ENCODE results near the gene CNTNAP3. TPM values are rescaled to one million over a fixed set of nuclear protein-coding genes. Genes with fewer than 3 reads are reported as not detected.
"Not testable (repeated sequence)": the region's sequence is repeated elsewhere in the genome, so short reads cannot be mapped to it uniquely, and the experiment has no call there.

CNTNAP3 gene
- total RNA-seq (10 to 100 TPM in 1 of 2 donors, 1 to 10 TPM in 1; 7.5 to 10.6 TPM), polyA plus RNA-seq (1 to 10 TPM in 1 of 2 donors, under 1 TPM in 1; 0.94 to 1.5 TPM)
- long read RNA-seq, donor 1, full-length matches to known transcripts = 1 of 1 reads
- long read RNA-seq, donor 1, partial matches to known transcripts = 0 of 1 reads
- long read RNA-seq, donor 1, other reads (novel, unspliced or antisense) = 0 of 1 reads
- long read RNA-seq, donor 2 = 0 reads
- long read RNA-seq, donor 3 = 0 reads
- long read RNA-seq, donor 4, partial matches to known transcripts = 0 of 1 reads
- long read RNA-seq, donor 4, other reads (novel, unspliced or antisense) = 0 of 1 reads
- long read RNA-seq, donor 5 = 0 reads

GRCh38 chr9:39287980-39288379 is at the start of gene CNTNAP3:
Gene CNTNAP3 (minus strand): TSS chr9:39288167. CDS start chr9:39288064, 103 bp downstream.
- H3K27me3 ChIP-seq (ENCODE audit: control insufficient read depth in 3 of 3, insufficient read depth in 3 of 3, low read length in 2 of 3); ATAC-seq (ENCODE audit: insufficient read depth, low FRiP score): not testable (repeated sequence)
- WGBS, 2 donors = 0% methylated on average over 11 of the region's 42 CpGs; no CpG with 5 or more reads in 1 of the 2 donors

DNA sequence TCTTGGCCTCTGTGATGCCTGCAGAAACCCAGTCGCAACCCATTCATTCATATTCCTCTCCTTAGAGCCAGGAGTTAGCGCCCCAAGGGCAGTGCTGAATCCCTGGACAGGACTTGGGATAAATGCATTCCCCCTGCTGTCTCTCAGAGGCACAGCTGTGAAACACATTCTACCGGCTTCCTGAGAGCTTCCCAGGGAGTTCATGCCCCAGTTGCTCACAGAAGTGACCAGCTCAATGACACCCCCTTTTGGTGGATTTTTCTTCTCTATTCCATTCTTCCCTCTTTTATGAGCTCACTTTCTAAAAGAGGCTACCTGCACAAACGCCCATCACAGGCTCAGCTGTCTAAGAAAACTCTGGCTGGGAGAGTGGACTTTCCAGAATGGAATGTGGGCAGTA is 8.0 kb downstream of the CNTNAP3 start:
- not testable (repeated sequence) for H3K27me3 ChIP-seq (ENCODE audit: control insufficient read depth in 3 of 3, insufficient read depth in 3 of 3, low read length in 2 of 3); ATAC-seq (ENCODE audit: insufficient read depth, low FRiP score); H3K36me3 ChIP-seq (ENCODE audit: control insufficient read depth in 4 of 4, insufficient read depth in 4 of 4, low read length in 4 of 4); H3K4me3 ChIP-seq; H3K9ac ChIP-seq (ENCODE audit: insufficient read depth in 1 of 2, low read length in 2 of 2); DNase-seq; H3K9me3 ChIP-seq (ENCODE audit: control insufficient read depth in 4 of 4, insufficient read depth in 3 of 4, low read length in 3 of 4); H3K4me1 ChIP-seq (ENCODE audit: control insufficient read depth in 5 of 5, insufficient read depth in 5 of 5, low read length in 5 of 5); H3K27ac ChIP-seq (ENCODE audit: low read depth in 1 of 2, low read length in 1 of 2)
- WGBS, 2 donors = 46% methylated on average over 2 of the region's 4 CpGs; no CpG with 5 or more reads in 1 of the 2 donors

More at GRCh38 chr9:39287980-39288379, at the start of gene CNTNAP3:
- not testable (repeated sequence) for H3K9ac ChIP-seq (ENCODE audit: insufficient read depth in 1 of 2, low read length in 2 of 2); H3K27ac ChIP-seq (ENCODE audit: low read depth in 1 of 2, low read length in 1 of 2); H3K9me3 ChIP-seq (ENCODE audit: control insufficient read depth in 4 of 4, insufficient read depth in 3 of 4, low read length in 3 of 4); H3K4me3 ChIP-seq; H3K36me3 ChIP-seq (ENCODE audit: control insufficient read depth in 4 of 4, insufficient read depth in 4 of 4, low read length in 4 of 4); H3K4me1 ChIP-seq (ENCODE audit: control insufficient read depth in 5 of 5, insufficient read depth in 5 of 5, low read length in 5 of 5)
- DNase-seq = peak in 1 of 3 donors; percentile 20

DNA sequence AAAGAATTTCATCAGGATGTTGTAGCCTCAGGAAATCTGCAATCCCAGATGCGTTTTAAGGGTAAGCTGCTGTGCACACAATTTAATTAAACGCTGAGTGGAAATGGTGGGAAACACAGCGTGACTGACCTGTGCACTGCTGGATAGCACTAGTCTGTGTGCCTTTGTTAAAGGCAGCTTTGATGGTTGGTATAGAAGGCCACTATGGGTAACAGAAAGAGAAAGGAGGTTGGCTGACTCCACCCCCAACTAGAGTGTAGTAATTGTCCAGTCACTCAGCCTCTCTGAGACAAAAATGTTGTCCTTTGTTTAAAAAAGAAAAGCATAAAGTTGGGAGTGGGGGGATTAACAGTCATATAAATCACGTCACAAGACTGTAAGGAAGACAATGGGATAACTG is 45.5 kb downstream of the CNTNAP3 start:
- not testable (repeated sequence) for H3K9ac ChIP-seq (ENCODE audit: insufficient read depth in 1 of 2, low read length in 2 of 2); H3K9me3 ChIP-seq (ENCODE audit: control insufficient read depth in 4 of 4, insufficient read depth in 3 of 4, low read length in 3 of 4); H3K4me1 ChIP-seq (ENCODE audit: control insufficient read depth in 5 of 5, insufficient read depth in 5 of 5, low read length in 5 of 5); H3K27me3 ChIP-seq (ENCODE audit: control insufficient read depth in 3 of 3, insufficient read depth in 3 of 3, low read length in 2 of 3); H3K4me3 ChIP-seq; H3K36me3 ChIP-seq (ENCODE audit: control insufficient read depth in 4 of 4, insufficient read depth in 4 of 4, low read length in 4 of 4); DNase-seq; ATAC-seq (ENCODE audit: insufficient read depth, low FRiP score); H3K27ac ChIP-seq (ENCODE audit: low read depth in 1 of 2, low read length in 1 of 2)
- WGBS, 2 donors = no CpG with 5 or more reads among the region's 4 CpGs

GRCh38 chr9:39232130-39232991 is 55.6 kb downstream of the CNTNAP3 start:
- not testable (repeated sequence) for H3K9me3 ChIP-seq (ENCODE audit: control insufficient read depth in 4 of 4, insufficient read depth in 3 of 4, low read length in 3 of 4); H3K9ac ChIP-seq (ENCODE audit: insufficient read depth in 1 of 2, low read length in 2 of 2); ATAC-seq (ENCODE audit: insufficient read depth, low FRiP score); H3K27ac ChIP-seq (ENCODE audit: low read depth in 1 of 2, low read length in 1 of 2); H3K4me1 ChIP-seq (ENCODE audit: control insufficient read depth in 5 of 5, insufficient read depth in 5 of 5, low read length in 5 of 5); DNase-seq; H3K27me3 ChIP-seq (ENCODE audit: control insufficient read depth in 3 of 3, insufficient read depth in 3 of 3, low read length in 2 of 3); H3K4me3 ChIP-seq; H3K36me3 ChIP-seq (ENCODE audit: control insufficient read depth in 4 of 4, insufficient read depth in 4 of 4, low read length in 4 of 4)
- 20% methylated on average over 1 of the region's 12 CpGs; no CpG with 5 or more reads in 1 of the 2 donors for WGBS, 2 donors

GRCh38 chr9:39215976-39216375 is 72.0 kb downstream of the CNTNAP3 start:
- DNase-seq; H3K4me1 ChIP-seq (ENCODE audit: control insufficient read depth in 5 of 5, insufficient read depth in 5 of 5, low read length in 5 of 5); ATAC-seq (ENCODE audit: insufficient read depth, low FRiP score); H3K27ac ChIP-seq (ENCODE audit: low read depth in 1 of 2, low read length in 1 of 2); H3K9ac ChIP-seq (ENCODE audit: insufficient read depth in 1 of 2, low read length in 2 of 2); H3K27me3 ChIP-seq (ENCODE audit: control insufficient read depth in 3 of 3, insufficient read depth in 3 of 3, low read length in 2 of 3); H3K36me3 ChIP-seq (ENCODE audit: control insufficient read depth in 4 of 4, insufficient read depth in 4 of 4, low read length in 4 of 4); H3K4me3 ChIP-seq; H3K9me3 ChIP-seq (ENCODE audit: control insufficient read depth in 4 of 4, insufficient read depth in 3 of 4, low read length in 3 of 4): not testable (repeated sequence)
- no CpG with 5 or more reads among the region's 1 CpG for WGBS, 2 donors

DNA sequence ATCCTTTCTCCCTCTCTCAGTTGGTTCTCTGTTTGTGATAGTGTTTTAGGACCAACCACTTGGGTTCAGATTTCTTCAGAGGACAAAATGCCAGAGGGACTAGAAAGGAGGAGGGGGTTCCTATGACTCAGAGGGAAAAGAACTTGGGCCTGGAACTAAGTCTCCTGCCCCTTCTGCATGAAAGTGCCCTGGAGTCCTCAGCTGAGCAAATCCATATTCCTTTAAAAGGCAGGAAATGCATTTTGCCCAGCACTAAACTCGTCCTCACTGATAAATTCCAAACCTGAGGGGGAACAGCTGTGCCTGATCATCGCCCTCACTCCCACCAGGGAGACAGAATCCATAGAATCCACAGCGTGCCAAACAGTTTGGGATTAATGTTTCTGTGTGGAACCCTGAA is 78.2 kb downstream of the CNTNAP3 start:
- H3K4me1 ChIP-seq (ENCODE audit: control insufficient read depth in 5 of 5, insufficient read depth in 5 of 5, low read length in 5 of 5); DNase-seq; H3K4me3 ChIP-seq; H3K9ac ChIP-seq (ENCODE audit: insufficient read depth in 1 of 2, low read length in 2 of 2); H3K27me3 ChIP-seq (ENCODE audit: control insufficient read depth in 3 of 3, insufficient read depth in 3 of 3, low read length in 2 of 3); H3K36me3 ChIP-seq (ENCODE audit: control insufficient read depth in 4 of 4, insufficient read depth in 4 of 4, low read length in 4 of 4); H3K27ac ChIP-seq (ENCODE audit: low read depth in 1 of 2, low read length in 1 of 2); H3K9me3 ChIP-seq (ENCODE audit: control insufficient read depth in 4 of 4, insufficient read depth in 3 of 4, low read length in 3 of 4); ATAC-seq (ENCODE audit: insufficient read depth, low FRiP score): not testable (repeated sequence)
- no CpG with 5 or more reads among the region's 3 CpGs for WGBS, 2 donors

GRCh38 chr9:39206643-39207042 is 81.3 kb downstream of the CNTNAP3 start:
- not testable (repeated sequence) for ATAC-seq (ENCODE audit: insufficient read depth, low FRiP score); H3K27ac ChIP-seq (ENCODE audit: low read depth in 1 of 2, low read length in 1 of 2); H3K4me1 ChIP-seq (ENCODE audit: control insufficient read depth in 5 of 5, insufficient read depth in 5 of 5, low read length in 5 of 5); H3K9me3 ChIP-seq (ENCODE audit: control insufficient read depth in 4 of 4, insufficient read depth in 3 of 4, low read length in 3 of 4); DNase-seq; H3K9ac ChIP-seq (ENCODE audit: insufficient read depth in 1 of 2, low read length in 2 of 2); H3K4me3 ChIP-seq; H3K27me3 ChIP-seq (ENCODE audit: control insufficient read depth in 3 of 3, insufficient read depth in 3 of 3, low read length in 2 of 3); H3K36me3 ChIP-seq (ENCODE audit: control insufficient read depth in 4 of 4, insufficient read depth in 4 of 4, low read length in 4 of 4)
- 89% methylated on average over 2 of the region's 6 CpGs; no CpG with 5 or more reads in 1 of the 2 donors for WGBS, 2 donors

- not testable (repeated sequence) for H3K36me3 ChIP-seq (ENCODE audit: control insufficient read depth in 4 of 4, insufficient read depth in 4 of 4, low read length in 4 of 4); H3K9ac ChIP-seq (ENCODE audit: insufficient read depth in 1 of 2, low read length in 2 of 2); ATAC-seq (ENCODE audit: insufficient read depth, low FRiP score); DNase-seq; H3K4me1 ChIP-seq (ENCODE audit: control insufficient read depth in 5 of 5, insufficient read depth in 5 of 5, low read length in 5 of 5); H3K4me3 ChIP-seq; H3K27me3 ChIP-seq (ENCODE audit: control insufficient read depth in 3 of 3, insufficient read depth in 3 of 3, low read length in 2 of 3); H3K27ac ChIP-seq (ENCODE audit: low read depth in 1 of 2, low read length in 1 of 2); H3K9me3 ChIP-seq (ENCODE audit: control insufficient read depth in 4 of 4, insufficient read depth in 3 of 4, low read length in 3 of 4)
- WGBS, 2 donors = no CpG with 5 or more reads among the region's 4 CpGs
Observed at GRCh38 chr9:39205842-39206241, 82.1 kb downstream of the CNTNAP3 start.

Measured in lung (tissue), 14 donors.